WTC11 (cell line): Measurements from ENCODE around the gene PANX2. TPM values are rescaled to one million over a fixed set of nuclear protein-coding genes. Genes with fewer than 3 reads are reported as not detected.

Source experiments
- total RNA-seq: library from RNA; stranded (reverse); gene quantifications from 3 replicates; pipeline ENCODE4 v1.2.3, GENCODE V29; 2021

Gene PANX2
- total RNA-seq, 1 experiment from 2014 or later: 10.2 TPM

Other genes with a start within 250 kb of the PANX2 start
- 42.9 to 45.7 TPM (median 44.3 TPM) in 3 replicates for gene PIM3, start 210.0 kb upstream of the PANX2 start, total RNA-seq
- gene IL17REL, start 158.0 kb upstream of the PANX2 start, total RNA-seq: 0.23 to 0.34 TPM (median 0.24 TPM) in 3 replicates
- 0.30 TPM in 1 of 3 replicates, not detected in the others for gene TTLL8, start 112.4 kb upstream of the PANX2 start, total RNA-seq
- gene MLC1, start 85.3 kb upstream of the PANX2 start, total RNA-seq: 0.13 to 0.16 TPM (median 0.16 TPM) in 3 replicates
- not detected in 3 replicates for gene MOV10L1, start 80.7 kb upstream of the PANX2 start, total RNA-seq
- 79.9 to 90.4 TPM (median 81.3 TPM) in 3 replicates for gene TRABD, start 15.2 kb downstream of the PANX2 start, total RNA-seq
- 27.0 to 29.8 TPM (median 28.8 TPM) in 3 replicates for gene SELENOO, start 30.3 kb downstream of the PANX2 start, total RNA-seq
- gene TUBGCP6, start 74.3 kb downstream of the PANX2 start, total RNA-seq: 36.3 to 45.4 TPM (median 40.8 TPM) in 3 replicates
- 31.9 to 40.9 TPM (median 38.2 TPM) in 3 replicates for gene HDAC10, start 80.5 kb downstream of the PANX2 start, total RNA-seq
- 26.9 to 31.0 TPM (median 28.8 TPM) in 3 replicates for gene MAPK12, start 91.0 kb downstream of the PANX2 start, total RNA-seq
- gene MAPK11, start 99.6 kb downstream of the PANX2 start, total RNA-seq: 1.4 to 2.3 TPM (median 1.9 TPM) in 3 replicates
- 110 to 113 TPM (median 111 TPM) in 3 replicates for gene PLXNB2, start 136.9 kb downstream of the PANX2 start, total RNA-seq
- 2.3 to 2.7 TPM (median 2.5 TPM) in 3 replicates for gene DENND6B, start 156.3 kb downstream of the PANX2 start, total RNA-seq
- 41.5 to 47.8 TPM (median 46.7 TPM) in 3 replicates for gene PPP6R2, start 172.6 kb downstream of the PANX2 start, total RNA-seq